Measurements from ENCODE around the gene PPP1R1B. TPM values are rescaled to one million over a fixed set of nuclear protein-coding genes. Genes with fewer than 3 reads are reported as not detected.

The PPP1R1B gene
- total and polyA plus RNA-seq, 9 of the 15 experiments (the other 6 are each of a cell fraction or from before 2014, with no cell fraction given): 0.07 to 0.18 (median 0.10) TPM; not detected in 4

GRCh38 chr17:39667262-39667944, 40.7 kb downstream of the PPP1R1B start (continued):
- TF ChIP-seq REST (IDR thresholded peaks at IDR 0.05; ENCODE audit: borderline replicate concordance) (no peak), REST (CRISPR knock-in tag; IDR thresholded peaks at IDR 0.05; ENCODE audit: low read depth) (0 out of 2 replicates have a peak, but pooled peaks have one; percentile 14), MLX (CRISPR knock-in tag; conservative IDR thresholded peaks at IDR 0.05) (no peak), MCM7 (IDR thresholded peaks at IDR 0.05) (no peak), MITF (IDR thresholded peaks at IDR 0.05) (no peak), ZNF717 (CRISPR knock-in tag; IDR thresholded peaks at IDR 0.05) (no peak), KLF16 (IDR thresholded peaks at IDR 0.05) (peak; percentile 60; the same call in 1 of the 2 replicates), ZNF707 (CRISPR knock-in tag; conservative IDR thresholded peaks at IDR 0.05) (no peak), CUX1 (CRISPR knock-in tag; IDR thresholded peaks at IDR 0.05) (no peak), ATF7 (IDR thresholded peaks at IDR 0.05) (0 out of 2 replicates have a peak, but pooled peaks have one; percentile 27), ZNF589 (CRISPR knock-in tag; IDR thresholded peaks at IDR 0.05; ENCODE audit: low read depth) (no peak), RUNX1 (IDR thresholded peaks at IDR 0.05; ENCODE audit: low read depth) (no peak)
